ENCODE data around the gene FASN. TPM values are rescaled to one million over a fixed set of nuclear protein-coding genes. Genes with fewer than 3 reads are reported as not detected.

FASN gene
- total and polyA plus RNA-seq, 8 donors = 22.8 to 268 (median 81.6) TPM

- Histone ChIP-seq H3K9me3 (no peaks in the 10 kb centered on the region), H3K4me3 (peak overlapping the region; percentile 67 to 87 (median 70)), H3K27ac (peak overlapping the region; percentile 91 to 97 (median 96)), H3K36me3 (peaks cover 0 to 15% (median 6%) of the 10 kb centered on the region in 4 donors), H3K27me3 (peaks cover 0 to 14% (median 8%) of the 10 kb centered on the region in 3 donors), H3K4me1 (peaks cover 22 to 57% (median 47%) of the 10 kb centered on the region in 4 donors)
- TF ChIP-seq EP300 (IDR thresholded peaks at IDR 0.05) (no peak), CTCF (IDR thresholded peaks at IDR 0.05) (no peak), POLR2A (IDR thresholded peaks at IDR 0.05) (no peak), POLR2AphosphoS5 (IDR thresholded peaks at IDR 0.05) (no peak)
- no peak for DNase-seq
- 14 to 32% (median 23%) methylated on average over 8 to 23 of the region's 23 CpGs for WGBS, 5 donors
- intact Hi-C loops (cut with DNase I; ENCODE audit: low total_unique reads) = no loop called here
Observed at GRCh38 chr17:82036634-82037091, 61.4 kb downstream of the FASN start.

GRCh38 chr17:82035956-82036633, 61.9 kb downstream of the FASN start:
- peaks cover 0 to 14% (median 8%) of the 10 kb centered on the region in 3 donors for H3K27me3 ChIP-seq

GRCh38 chr17:82035488-82035887, 62.5 kb downstream of the FASN start:
- 84 to 92% (median 90%) methylated on average over 8 of the region's 8 CpGs for WGBS, 5 donors
- peaks cover 0 to 15% (median 6%) of the 10 kb centered on the region in 4 donors for H3K36me3 ChIP-seq
- no peak for DNase-seq
- no peak overlapping the region for H3K27ac ChIP-seq
- H3K4me1 ChIP-seq = peaks cover 26 to 65% (median 55%) of the 10 kb centered on the region in 4 donors
- H3K4me3 ChIP-seq = peak overlapping the region in 1 of 4 donors; percentile 87
- intact Hi-C loops (cut with DNase I; ENCODE audit: low total_unique reads) = no loop called here
- peaks cover 0 to 14% (median 8%) of the 10 kb centered on the region in 3 donors for H3K27me3 ChIP-seq
- H3K9me3 ChIP-seq = no peaks in the 10 kb centered on the region
- TF ChIP-seq CTCF (IDR thresholded peaks at IDR 0.05) (no peak), POLR2A (IDR thresholded peaks at IDR 0.05) (no peak), POLR2AphosphoS5 (IDR thresholded peaks at IDR 0.05) (no peak), EP300 (IDR thresholded peaks at IDR 0.05) (no peak)

More at GRCh38 chr17:82035956-82036633, 61.9 kb downstream of the FASN start:
- peak overlapping the region; percentile 91 to 97 (median 96) for H3K27ac ChIP-seq
- H3K9me3 ChIP-seq = no peaks in the 10 kb centered on the region
- no peak for DNase-seq
- H3K4me1 ChIP-seq = peaks cover 22 to 58% (median 49%) of the 10 kb centered on the region in 4 donors
- TF ChIP-seq EP300 (IDR thresholded peaks at IDR 0.05) = no peak
- no peak for TF ChIP-seq POLR2AphosphoS5 (IDR thresholded peaks at IDR 0.05)
- TF ChIP-seq CTCF (IDR thresholded peaks at IDR 0.05) = no peak
- intact Hi-C loops (cut with DNase I; ENCODE audit: low total_unique reads) = no loop called here
- H3K36me3 ChIP-seq = peaks cover 0 to 15% (median 6%) of the 10 kb centered on the region in 4 donors
- WGBS, 5 donors = 61 to 82% (median 69%) methylated on average over 9 to 20 of the region's 20 CpGs
- peak overlapping the region; percentile 67 to 87 (median 70) for H3K4me3 ChIP-seq

GRCh38 chr17:82034371-82035011, 63.5 kb downstream of the FASN start:
- WGBS, 5 donors = 55 to 77% (median 70%) methylated on average over 23 of the region's 23 CpGs
- DNase-seq = no peak
- Histone ChIP-seq H3K27me3 (peaks cover 0 to 14% (median 8%) of the 10 kb centered on the region in 3 donors), H3K4me1 (peaks cover 32 to 67% (median 60%) of the 10 kb centered on the region in 4 donors), H3K4me3 (no peak overlapping the region), H3K27ac (no peak overlapping the region), H3K9me3 (no peaks in the 10 kb centered on the region), H3K36me3 (peaks cover 0 to 15% (median 6%) of the 10 kb centered on the region in 4 donors)
- no peak for TF ChIP-seq EP300 (IDR thresholded peaks at IDR 0.05)
- intact Hi-C loops (cut with DNase I; ENCODE audit: low total_unique reads) = no loop called here
